Posterior vena cava (tissue), 2 donors: Measurements from ENCODE around the gene CNTNAP1. TPM values are rescaled to one million over a fixed set of nuclear protein-coding genes. Genes with fewer than 3 reads are reported as not detected.

ENCODE experiments used
- DNase-seq: peaks from one replicate; pipeline ENCODE4 v3.0.0-alpha.2; 2020; ENCODE audit warnings: low spot score
- intact Hi-C, 2 donors: fragments of 100-400 bp; cut with DNase I; formaldehyde crosslinking; loops; one replicate each; pipeline versions ENCODE4 v1.14.1 to v1.14.2; 2022 to 2023
- total RNA-seq, 2 donors: library from RNA; stranded (reverse); fragmentation: NEBNext Ultra II Directional; extraction: Animal tissue kit (Norgen Biotek cat#: 25700); gene quantifications; one replicate each; pipeline ENCODE4 v1.2.1, GENCODE V29; 2021
- donor health status: DM: yes; HTN: yes; CAD: no.
- donor health status: DM: yes; HTN: yes; CAD: no.

Gene CNTNAP1
- total RNA-seq, 2 donors from 2014 or later: 11.0 to 24.8 TPM

DNA sequence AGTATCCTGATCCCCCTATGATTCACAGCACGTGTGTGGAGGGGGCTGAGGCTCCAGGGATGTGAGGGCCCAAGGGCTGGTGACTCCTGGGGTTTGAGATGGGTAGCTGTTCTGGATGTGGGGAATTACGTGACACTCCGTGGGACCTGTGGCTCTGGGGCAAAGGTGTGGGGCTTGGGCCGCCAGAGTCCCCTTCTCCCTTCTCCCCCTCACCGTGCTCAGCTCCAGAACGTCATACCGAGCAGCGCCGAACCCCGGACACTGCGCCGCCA lies 12.7 kb upstream of the CNTNAP1 start:
- intact Hi-C loops: no loop called here
- no peak for DNase-seq

GRCh38 chr17:42669977-42670788 lies 12.1 kb upstream of the CNTNAP1 start:
- intact Hi-C loops: loop anchor here in 1 of 2 donors (10.0 kb wide), 1 partner anchor 55 kb away; no protein-coding TSS in a partner anchor

GRCh38 chr17:42670789-42671657 lies 11.3 kb upstream of the CNTNAP1 start:
- intact Hi-C loops: loop anchor here in 1 of 2 donors (10.0 kb wide), 1 partner anchor 56 kb away; no protein-coding TSS in a partner anchor
- DNase-seq: no peak

More at GRCh38 chr17:42669977-42670788, 12.1 kb upstream of the CNTNAP1 start:
- DNase-seq: peak; percentile 76

DNA sequence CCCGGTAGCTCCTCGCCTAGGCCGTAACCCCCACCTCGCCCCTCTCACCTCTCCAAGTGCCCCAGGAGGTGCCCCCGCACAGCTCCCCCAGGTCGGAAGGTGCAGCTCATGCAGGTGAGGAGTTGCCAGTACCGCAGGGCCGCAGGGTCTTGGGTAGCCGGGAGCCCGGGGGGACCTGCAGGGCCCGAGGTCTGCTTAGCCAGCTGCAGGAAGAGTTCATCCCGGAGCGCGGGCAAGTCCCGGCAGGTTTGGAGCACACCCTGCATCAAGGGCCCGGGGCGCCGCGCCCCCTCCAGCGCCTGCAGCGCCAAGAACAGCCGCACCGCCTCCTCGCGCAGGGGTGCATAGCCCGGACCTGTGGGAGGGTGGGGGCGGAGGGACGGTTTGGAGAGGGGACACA lies 10.3 kb upstream of the CNTNAP1 start:
- intact Hi-C loops: loop anchor here in 1 of 2 donors (10.0 kb wide), 1 partner anchor 57 kb away; no protein-coding TSS in a partner anchor

GRCh38 chr17:42673266-42673884 lies 9.0 kb upstream of the CNTNAP1 start:
- intact Hi-C loops: loop anchor here in 1 of 2 donors (10.0 kb wide), 1 partner anchor 59 kb away; no protein-coding TSS in a partner anchor
- DNase-seq: no peak

More for the DNA sequence above, 10.3 kb upstream of the CNTNAP1 start:
- DNase-seq: no peak

- intact Hi-C loops: loop anchor here in 1 of 2 donors (10.0 kb wide), 1 partner anchor 59 kb away; no protein-coding TSS in a partner anchor
- DNase-seq: peak; percentile 90
Measured at GRCh38 chr17:42673885-42674754, 8.2 kb upstream of the CNTNAP1 start.

- DNase-seq: no peak
- intact Hi-C loops: loop anchor here in 1 of 2 donors (10.0 kb wide), 1 partner anchor 60 kb away; no protein-coding TSS in a partner anchor
Measured at GRCh38 chr17:42674755-42675347, 7.5 kb upstream of the CNTNAP1 start.

DNA sequence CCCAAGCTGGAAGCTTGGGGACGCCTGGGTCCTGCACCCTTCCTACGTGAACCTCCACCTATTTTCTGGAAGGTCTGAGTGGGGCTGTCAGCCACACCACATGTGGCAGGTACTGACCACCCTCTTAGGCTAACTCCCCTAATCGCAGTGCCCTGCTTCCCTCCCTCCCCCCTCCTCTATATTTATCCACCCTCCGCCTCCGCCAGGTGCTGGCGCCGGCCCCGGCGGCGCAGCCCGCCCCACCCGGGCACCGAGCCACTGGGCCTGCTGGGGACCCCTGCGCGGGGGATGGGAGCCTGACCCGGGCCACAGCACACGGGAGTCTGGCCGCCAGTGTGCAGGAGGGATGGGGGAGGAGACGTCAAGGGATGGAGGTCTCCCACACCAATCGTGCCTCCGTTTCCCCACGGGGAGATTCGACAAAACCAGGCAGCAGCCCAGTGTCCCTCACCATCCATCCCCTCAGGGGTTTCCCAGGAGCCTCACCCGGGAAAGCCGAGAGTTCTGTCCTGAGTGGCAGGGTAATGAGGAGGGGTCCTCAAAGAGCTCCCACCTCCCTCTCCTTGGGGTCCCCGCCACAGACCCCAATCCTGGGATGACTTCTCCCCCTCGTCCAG lies 6.9 kb upstream of the CNTNAP1 start:
- intact Hi-C loops: loop anchor here in 1 of 2 donors (10.0 kb wide), 1 partner anchor 61 kb away; no protein-coding TSS in a partner anchor
- no peak for DNase-seq

DNA sequence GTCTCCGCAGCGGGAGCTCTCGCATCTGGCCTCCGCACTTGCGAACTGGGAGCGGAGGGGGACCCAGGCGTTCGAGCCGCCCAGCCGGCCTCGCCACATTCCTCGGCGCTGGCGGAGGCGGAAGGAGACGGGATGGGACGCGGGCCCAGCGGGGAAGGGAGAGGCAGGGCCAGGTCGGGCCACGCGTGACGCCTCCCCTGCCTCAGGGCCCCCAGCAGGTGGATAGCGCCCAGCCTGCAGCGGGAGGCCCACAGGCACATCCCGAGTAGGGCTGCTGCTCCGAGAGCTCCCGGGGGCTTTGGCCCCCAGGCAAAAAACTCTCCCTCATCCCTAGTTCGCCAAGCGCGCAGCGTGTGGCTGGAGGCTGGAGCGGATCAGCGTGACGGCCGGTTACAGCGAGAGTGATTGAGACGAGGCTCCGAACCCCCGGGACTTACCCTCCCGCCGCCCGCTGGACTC lies 6.3 kb upstream of the CNTNAP1 start:
- intact Hi-C loops: loop anchor here in 1 of 2 donors (10.0 kb wide), 1 partner anchor 61 kb away; no protein-coding TSS in a partner anchor
- DNase-seq: peak; percentile 86

DNA sequence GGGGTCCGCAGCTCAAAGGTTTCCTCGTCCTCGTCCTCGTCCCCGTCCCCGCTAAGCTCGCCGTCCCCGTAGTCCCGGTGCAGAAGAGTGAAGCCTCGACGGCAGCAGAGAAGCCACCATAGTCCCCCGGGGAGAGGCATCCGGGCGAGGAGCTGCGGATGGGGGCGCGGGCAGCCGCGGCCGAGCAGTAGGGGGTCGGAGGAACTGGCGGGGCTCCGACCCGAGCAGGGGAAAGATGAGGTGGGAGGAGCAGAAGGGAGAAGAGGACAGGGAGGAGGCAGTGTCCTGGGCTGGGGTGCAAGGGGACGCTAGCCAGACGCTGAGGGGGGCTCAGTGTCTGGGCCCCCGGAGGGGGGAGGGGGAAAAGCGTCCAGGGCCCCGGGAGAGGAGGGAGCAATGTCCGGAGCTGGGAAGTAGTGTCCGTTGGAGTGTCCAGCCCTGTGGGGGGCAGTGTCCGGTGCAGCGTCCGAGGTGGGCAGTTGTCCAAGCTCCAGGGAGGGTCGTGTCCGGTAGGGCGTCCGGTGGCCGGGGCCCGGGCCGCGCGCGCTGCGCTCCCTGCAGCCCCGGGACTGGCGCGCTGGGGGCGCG lies 5.8 kb upstream of the CNTNAP1 start, which contains the start of gene PLEKHH3:
Gene PLEKHH3, minus strand, starts transcription at position 571 of the 588 bp plus-strand sequence. Its CDS starts 431 bp downstream, at position 140.
- intact Hi-C loops: loop anchor here in 1 of 2 donors (10.0 kb wide), 1 partner anchor 62 kb away; no protein-coding TSS in a partner anchor
- no peak for DNase-seq

DNA sequence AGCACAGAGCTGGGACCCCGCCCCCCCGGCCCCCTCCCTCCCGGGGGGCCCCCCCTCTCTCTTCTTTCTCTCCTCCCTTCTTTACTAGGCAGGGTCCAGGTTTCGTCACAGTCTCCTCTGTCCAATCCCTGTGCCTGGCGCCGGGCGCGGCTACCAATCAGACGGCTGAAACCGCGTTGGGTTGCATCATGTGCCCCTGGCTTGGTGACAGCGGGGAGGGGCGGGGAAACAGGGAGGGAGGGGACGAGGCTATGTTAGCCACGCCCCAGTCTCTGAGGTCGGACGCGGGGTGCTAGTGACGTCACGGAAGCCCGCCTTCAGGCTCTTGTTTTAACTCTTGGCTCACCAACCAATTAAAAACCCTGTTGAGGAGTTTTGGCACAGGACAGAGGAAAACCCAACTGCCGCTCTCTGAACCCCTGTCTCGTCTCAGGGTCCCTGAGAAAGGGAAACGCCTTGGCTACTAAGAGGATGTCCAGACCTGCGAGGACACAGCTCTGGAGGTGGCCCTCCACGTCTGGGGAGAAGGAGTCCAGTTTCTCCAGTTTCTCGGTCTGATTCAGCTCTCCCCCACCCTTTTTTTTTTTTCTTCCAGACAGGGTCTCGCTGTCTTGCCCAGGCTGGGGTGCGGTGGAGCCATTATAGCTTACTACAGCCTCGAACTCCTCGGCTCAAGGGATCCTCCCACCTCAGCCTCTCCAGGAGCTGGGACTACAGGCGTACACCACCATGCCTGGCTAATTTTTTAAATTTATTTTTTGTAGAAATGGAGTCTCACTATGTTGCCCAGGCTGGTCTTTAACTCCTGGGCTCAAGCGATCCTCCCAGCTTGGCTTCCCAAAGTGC lies 5.1 kb upstream of the CNTNAP1 start:
- intact Hi-C loops: loop anchor here in 1 of 2 donors (10.0 kb wide), 1 partner anchor 62 kb away; no protein-coding TSS in a partner anchor
- peak; percentile 100 for DNase-seq

DNA sequence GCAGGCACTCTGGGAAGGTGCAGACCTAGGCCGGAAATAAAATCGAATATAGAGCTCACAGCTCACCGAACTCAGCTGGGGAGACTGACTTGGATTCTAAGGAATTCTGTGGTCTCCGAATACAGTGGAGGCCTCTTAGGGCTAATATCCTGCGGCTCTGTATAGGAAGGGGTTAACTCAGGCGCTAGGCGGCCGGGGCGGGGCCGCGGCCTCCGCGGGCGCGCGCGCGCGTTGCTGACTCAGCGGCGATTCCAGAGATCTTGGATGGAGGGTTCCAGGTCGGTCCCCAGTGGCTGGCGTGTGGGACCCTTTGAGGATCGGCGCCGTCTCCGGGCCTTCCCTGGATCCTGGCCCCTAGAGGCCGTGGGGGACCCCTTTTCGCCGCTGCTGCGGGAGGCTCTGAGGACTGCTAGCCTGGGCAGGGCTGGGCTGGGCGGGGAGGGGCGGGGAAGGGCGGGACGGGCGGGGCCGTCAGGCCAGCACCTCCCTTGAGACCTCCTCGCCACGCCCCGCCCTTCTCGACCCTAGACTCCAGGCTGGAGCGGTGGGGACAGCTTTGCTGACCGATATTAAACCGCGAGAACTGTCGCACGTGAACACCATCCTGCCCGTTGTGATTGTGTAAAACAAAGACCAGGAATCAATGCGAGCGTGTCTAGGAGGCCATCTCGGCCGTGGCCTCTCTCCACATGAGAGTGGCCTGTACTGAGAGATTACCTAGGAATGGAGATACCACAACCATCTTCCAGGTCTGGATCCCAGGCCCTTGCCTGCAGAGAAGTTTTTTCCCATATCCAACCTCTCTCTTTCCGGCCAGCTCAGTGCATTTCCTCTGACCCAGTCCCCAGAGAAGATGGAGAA lies 4.2 kb upstream of the CNTNAP1 start:
- peak; percentile 96 for DNase-seq
- intact Hi-C loops: loop anchor here in 1 of 2 donors (10.0 kb wide), 1 partner anchor 63 kb away; no protein-coding TSS in a partner anchor

DNA sequence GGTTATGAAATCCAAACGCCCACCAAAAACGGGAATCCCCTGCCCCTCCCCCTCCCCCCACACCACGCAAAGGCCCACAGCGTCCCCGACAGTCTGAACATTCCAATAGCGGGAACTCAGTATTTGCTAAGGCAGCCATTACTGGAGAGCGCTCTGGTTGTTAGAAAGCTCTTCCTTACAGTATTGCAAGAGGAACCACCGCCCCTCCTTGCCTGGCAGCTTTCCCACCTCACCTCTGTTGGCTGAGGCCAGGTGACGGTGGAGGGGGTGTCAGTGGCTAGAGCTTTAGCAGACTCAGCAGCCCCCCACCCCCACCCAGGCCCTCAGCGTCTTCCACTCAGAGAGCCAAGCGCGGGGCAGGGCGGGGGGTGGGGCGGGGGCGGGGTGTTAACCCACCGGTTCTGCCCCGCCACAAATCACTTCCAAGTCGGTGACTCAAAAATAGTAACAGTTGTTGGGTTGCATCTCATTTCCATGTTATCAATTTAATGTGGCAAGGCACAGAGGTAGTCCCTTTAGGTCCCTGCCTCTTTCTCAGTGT lies 3.3 kb upstream of the CNTNAP1 start:
- intact Hi-C loops: loop anchor here in 1 of 2 donors (10.0 kb wide), 1 partner anchor 64 kb away; no protein-coding TSS in a partner anchor
- no peak for DNase-seq
